LNCAP (cell line): Measurements from ENCODE around the gene RERG.

Experiments used
- TF ChIP-seq, protein P1 (sequence below): fragments of 450-650 bp; IDR thresholded peaks from 2 replicates; pipeline ENCODE4 v1.5.1; 2017; ENCODE audit warnings: mild to moderate bottlenecking

The RERG gene

DNA sequence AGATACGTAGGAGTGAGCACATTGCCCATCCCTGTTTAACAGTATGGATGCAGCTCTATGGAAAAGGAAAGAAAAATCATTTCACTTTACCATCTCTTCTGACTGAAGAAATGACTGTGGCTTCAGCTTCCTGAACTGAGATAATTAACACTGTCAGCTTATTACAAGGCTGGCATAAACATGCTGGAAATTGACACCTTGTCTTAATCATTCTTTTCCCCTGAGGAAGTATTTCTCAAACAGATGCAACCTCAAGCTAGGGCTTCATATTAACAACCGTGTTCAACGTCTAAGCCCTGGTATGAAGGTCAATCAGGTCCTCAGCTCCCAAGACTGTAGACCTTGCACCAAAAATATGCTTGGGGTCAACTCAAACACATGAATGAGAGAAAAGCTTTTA, 25.0 kb downstream of the RERG start:
- TF ChIP-seq, protein P1, sequence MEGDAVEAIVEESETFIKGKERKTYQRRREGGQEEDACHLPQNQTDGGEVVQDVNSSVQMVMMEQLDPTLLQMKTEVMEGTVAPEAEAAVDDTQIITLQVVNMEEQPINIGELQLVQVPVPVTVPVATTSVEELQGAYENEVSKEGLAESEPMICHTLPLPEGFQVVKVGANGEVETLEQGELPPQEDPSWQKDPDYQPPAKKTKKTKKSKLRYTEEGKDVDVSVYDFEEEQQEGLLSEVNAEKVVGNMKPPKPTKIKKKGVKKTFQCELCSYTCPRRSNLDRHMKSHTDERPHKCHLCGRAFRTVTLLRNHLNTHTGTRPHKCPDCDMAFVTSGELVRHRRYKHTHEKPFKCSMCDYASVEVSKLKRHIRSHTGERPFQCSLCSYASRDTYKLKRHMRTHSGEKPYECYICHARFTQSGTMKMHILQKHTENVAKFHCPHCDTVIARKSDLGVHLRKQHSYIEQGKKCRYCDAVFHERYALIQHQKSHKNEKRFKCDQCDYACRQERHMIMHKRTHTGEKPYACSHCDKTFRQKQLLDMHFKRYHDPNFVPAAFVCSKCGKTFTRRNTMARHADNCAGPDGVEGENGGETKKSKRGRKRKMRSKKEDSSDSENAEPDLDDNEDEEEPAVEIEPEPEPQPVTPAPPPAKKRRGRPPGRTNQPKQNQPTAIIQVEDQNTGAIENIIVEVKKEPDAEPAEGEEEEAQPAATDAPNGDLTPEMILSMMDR, result no peak

DNA sequence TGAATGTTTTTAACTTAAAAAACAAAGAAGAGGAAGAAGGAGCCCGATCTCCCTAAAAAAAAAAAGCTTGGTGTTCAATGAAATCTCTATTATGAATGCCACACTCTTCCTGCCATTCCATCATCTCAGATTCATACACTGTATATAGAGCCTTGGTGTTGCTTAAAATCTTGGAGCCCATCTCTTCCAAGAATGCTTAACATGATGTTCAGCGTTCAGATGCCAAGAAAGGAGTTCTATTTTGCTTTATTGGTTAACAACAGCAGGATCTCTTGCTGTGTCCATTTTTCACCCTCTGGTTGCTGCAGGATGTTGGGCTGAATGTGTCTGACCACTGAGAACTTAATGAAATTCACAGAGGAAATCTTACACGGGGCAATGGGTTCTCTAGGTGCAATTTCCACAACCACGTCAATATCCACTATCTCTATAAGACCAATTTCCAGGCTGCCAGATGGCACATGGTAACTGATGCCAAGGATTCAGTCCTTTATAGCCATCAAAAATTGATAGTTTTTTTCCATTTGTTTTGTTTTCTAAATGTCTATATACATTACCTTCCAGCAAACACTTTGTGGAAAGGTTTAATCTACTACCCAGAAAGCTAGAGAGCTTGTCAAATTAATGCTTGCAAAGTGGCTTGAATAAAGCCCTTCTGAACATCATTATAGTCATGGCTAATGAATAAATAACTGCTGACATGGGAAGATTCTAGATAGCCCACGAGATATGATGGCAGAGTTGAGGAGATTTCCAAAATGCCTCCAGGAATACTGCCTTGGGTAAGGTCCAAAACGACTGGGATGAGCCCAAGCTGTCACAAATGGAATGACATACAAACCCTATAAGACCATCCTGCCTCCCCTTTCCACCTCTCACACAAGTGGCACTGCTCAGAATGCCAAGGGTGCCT, 26.5 kb downstream of the RERG start:
- TF ChIP-seq, protein P1, result no peak

GRCh38 chr12:15193946-15194345, 27.3 kb downstream of the RERG start:
- TF ChIP-seq, protein P1, result no peak

DNA sequence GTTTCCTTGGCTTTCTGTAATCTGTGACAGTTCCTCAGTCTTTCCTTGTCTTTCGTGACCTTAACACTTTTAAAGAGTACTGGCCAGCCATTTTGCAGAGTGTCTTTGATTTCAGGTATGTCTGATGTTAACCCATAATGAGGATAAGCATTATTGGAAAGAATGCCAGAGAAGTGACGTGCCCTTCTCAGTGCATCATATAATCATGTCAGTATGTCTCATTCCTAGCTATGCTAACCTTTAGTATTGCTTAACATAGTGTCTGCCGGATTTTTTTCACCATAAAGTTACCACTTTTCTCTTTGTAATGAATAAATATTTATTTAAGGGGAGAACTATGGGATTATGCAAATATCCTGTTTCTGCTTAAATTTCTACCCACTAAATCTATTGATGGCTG, 28.5 kb downstream of the RERG start:
- TF ChIP-seq, protein P1, result no peak

DNA sequence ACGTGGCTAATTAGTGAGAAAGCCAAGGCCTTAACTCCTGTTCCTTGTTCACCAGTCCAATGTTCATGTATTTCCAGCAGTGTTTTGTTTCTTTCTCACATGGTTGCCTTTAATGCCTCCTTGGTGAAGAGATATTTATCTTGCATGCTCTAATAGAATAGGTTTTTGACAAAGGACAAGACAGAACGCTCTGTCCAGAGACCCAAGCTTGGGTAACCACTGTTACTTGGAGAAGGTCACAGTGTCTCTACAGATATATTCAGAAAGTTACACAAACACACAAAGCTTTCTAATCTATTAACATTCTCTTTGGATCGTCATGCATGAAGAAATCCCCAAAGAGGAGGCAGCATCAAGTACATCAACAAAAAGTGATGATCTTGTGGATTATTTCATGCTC, 33.1 kb downstream of the RERG start:
- TF ChIP-seq, protein P1, result no peak

DNA sequence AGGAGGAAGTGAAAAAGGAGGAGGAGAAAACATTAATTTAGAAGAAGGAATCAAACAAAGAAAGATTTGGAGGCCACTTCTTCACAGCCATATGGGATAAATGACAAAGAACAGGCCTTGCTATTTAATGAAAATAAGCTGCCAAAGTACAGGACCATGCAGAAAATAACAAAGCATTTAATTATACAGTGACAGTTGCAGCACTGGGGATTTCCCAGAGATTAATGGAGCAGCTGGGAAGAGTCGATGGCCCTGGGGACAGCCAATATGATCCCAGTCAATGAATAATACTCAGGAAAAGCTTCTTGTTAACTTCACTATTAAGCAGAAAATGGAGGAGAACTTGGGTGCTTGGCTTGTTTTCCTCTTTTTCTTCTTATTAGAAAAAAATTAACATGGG, 34.6 kb downstream of the RERG start:
- TF ChIP-seq, protein P1, result no peak

- TF ChIP-seq, protein P1, result no peak
These were observed 36.7 kb downstream of the RERG start for GRCh38 chr12:15184484-15184883.
